ENCODE results near the gene RPTOR. TPM values are rescaled to one million over a fixed set of nuclear protein-coding genes. Genes with fewer than 3 reads are reported as not detected.

The RPTOR gene
- total RNA-seq, 6 experiments from 2014 or later = 34.4 to 39.2 (median 35.5) TPM

GRCh38 chr17:80824549-80825470 is 280.2 kb downstream of the RPTOR start:
- DNase-seq = no peak
- peaks cover 17% of the 10 kb centered on the region; the same call in 1 of the 2 replicates for H3K36me3 Mint-ChIP-seq (ENCODE audit: low read depth)
- H3K27me3 Mint-ChIP-seq (ENCODE audit: insufficient read depth) = peaks cover 4% of the 10 kb centered on the region; the same call in 1 of the 2 replicates
- peaks cover 24% of the 10 kb centered on the region for H3K4me1 Mint-ChIP-seq (ENCODE audit: low read depth)
- H3K4me3 Mint-ChIP-seq = no peak overlapping the region
- H3K27ac Mint-ChIP-seq = no peak overlapping the region
- no peak for TF ChIP-seq CTCF (IDR thresholded peaks at IDR 0.05)
- H3K9me3 Mint-ChIP-seq = no peaks in the 10 kb centered on the region

DNA sequence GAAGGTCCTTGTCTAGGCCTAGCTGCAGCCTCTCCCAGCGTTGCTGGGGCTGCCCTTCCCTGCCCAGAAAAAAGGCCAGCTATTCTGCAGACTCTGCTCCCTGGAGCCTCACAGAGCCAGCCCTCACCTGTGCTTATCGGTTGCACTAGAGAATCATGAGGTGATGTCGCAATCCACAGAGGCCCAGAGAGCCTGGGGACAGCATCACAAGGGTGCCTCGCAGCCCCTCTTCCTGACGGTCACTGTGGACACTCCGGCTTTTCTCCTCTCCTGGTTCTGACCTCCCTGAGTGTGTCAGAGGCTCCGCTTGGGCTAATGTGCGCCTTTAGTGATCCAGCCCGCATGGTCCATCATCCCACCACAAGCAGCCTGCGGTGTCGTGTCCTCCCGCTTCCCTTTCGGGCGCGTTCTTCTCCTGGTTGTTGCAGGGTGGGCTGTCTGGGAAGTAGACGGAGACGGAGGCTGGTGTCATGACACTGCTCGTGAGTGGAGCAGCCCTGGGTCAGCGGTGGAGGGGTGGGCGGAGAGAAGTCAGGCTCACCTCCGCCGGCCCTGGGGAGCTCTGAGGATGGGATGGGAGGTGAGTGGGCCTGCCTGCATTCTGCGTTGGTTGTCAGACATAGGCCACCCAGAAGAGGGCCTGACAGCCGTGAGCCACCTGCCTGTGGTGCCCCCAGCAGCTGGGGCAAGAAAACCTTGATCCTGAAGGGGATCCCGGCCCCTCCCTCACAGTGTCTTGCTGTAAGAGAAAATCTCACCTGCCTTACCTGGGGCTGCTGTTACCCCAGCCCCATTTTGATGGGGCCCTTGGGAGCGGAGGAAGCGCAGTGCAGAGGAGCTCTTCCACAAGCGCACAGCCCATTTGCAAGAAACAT is 281.1 kb downstream of the RPTOR start:
- Mint-ChIP-seq H3K36me3 (ENCODE audit: low read depth) (peaks cover 23% of the 10 kb centered on the region; the same call in 1 of the 2 replicates), H3K4me1 (ENCODE audit: low read depth) (peaks cover 24% of the 10 kb centered on the region), H3K27me3 (ENCODE audit: insufficient read depth) (peaks cover 4% of the 10 kb centered on the region), H3K4me3 (no peak overlapping the region), H3K27ac (no peak overlapping the region), H3K9me3 (no peaks in the 10 kb centered on the region; the same call in 1 of the 2 replicates)
- no peak for DNase-seq
- no peak for TF ChIP-seq CTCF (IDR thresholded peaks at IDR 0.05)

GRCh38 chr17:80826346-80826954 is 281.8 kb downstream of the RPTOR start:
- Mint-ChIP-seq H3K9me3 (no peaks in the 10 kb centered on the region; the same call in 1 of the 2 replicates), H3K27me3 (ENCODE audit: insufficient read depth) (peaks cover 4% of the 10 kb centered on the region), H3K4me1 (ENCODE audit: low read depth) (peaks cover 24% of the 10 kb centered on the region), H3K27ac (peak overlapping the region; percentile 90), H3K36me3 (ENCODE audit: low read depth) (peaks cover 30% of the 10 kb centered on the region), H3K4me3 (peak overlapping the region; percentile 59)
- TF ChIP-seq CTCF (IDR thresholded peaks at IDR 0.05) = no peak
- DNase-seq = no peak

DNA sequence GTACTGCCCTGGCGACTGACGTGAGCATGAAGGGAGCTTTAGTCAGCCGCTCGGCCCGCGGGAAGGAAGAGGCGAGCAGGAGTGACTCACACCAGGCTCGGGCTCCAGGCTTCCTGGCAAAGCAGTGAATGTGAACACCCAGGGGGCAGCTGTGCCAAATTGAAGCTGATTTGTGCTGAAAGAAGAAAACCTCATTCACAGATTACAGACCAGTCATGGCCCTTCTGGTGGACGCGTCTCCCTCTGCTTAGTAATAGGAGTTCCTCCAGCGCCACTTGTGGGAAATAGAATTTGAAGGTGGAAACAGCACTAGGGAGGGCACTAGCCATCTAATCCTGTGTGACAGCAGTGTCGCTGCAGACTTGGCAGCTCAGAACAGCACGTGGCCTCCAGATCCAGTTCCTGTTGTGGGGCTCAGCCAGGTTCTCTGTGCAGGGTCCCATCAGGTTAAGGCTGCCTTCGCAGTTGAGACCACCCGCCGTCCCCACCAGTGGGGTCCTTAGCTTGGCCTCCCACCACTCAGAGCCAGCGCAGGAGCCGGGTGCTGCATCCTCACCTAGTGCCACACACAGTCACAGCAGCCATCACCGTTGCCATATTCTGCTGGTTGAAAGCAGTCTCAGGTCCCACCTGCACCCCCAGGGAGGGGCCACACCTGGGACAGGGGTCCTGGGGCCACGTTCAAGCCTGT is 282.5 kb downstream of the RPTOR start:
- H3K9me3 Mint-ChIP-seq = no peaks in the 10 kb centered on the region; the same call in 1 of the 2 replicates
- H3K36me3 Mint-ChIP-seq (ENCODE audit: low read depth) = peaks cover 32% of the 10 kb centered on the region
- peak overlapping the region; percentile 59 for H3K4me3 Mint-ChIP-seq
- peaks cover 31% of the 10 kb centered on the region for H3K4me1 Mint-ChIP-seq (ENCODE audit: low read depth)
- peak; percentile 98 for DNase-seq
- peak; percentile 32 for TF ChIP-seq CTCF (IDR thresholded peaks at IDR 0.05)
- peak overlapping the region; percentile 90 for H3K27ac Mint-ChIP-seq
- peaks cover 6% of the 10 kb centered on the region for H3K27me3 Mint-ChIP-seq (ENCODE audit: insufficient read depth)

Data from HFFc6 (cell line).